Activated CD8-positive, alpha-beta T cell treated with anti-CD3 and anti-CD28 coated beads for 36 hours (primary cell): ENCODE data around the gene OLFM4. TPM values are rescaled to one million over a fixed set of nuclear protein-coding genes. Genes with fewer than 3 reads are reported as not detected.

ENCODE experiments used
- ATAC-seq: fragments of 200-7000 bp; cut with Tn5 transposase; one replicate; pipeline ENCODE4 v1.10.0; 2021; ENCODE audit warnings: mild to moderate bottlenecking, moderate library complexity
- CTCF ChIA-PET: fragments of 350-600 bp; sonication (Branson Sonifier 250); formaldehyde crosslinking; loops from one replicate; lab custom pipeline; 2021; ENCODE audit warnings: antibody characterized with exemption; lab: Charles Lee
- POLR2A ChIA-PET: fragments of 350-600 bp; sonication (Branson Sonifier 250); formaldehyde crosslinking; loops from one replicate; lab custom pipeline; 2021; ENCODE audit warnings: antibody characterized with exemption; lab: Charles Lee
- DNase-seq: peaks from one replicate; pipeline ENCODE4 v3.0.0-alpha.2; 2020
- H3K27ac Mint-ChIP-seq: one replicate; pipeline ENCODE4 v1.8.0; 2021; ENCODE audit warnings: mild to moderate bottlenecking, mixed read lengths
- H3K27me3 Mint-ChIP-seq: one replicate; pipeline ENCODE4 v1.8.0; 2021; ENCODE audit warnings: mixed read lengths
- H3K36me3 Mint-ChIP-seq: one replicate; pipeline ENCODE4 v1.8.0; 2021; ENCODE audit warnings: low read depth, mixed read lengths
- H3K4me1 Mint-ChIP-seq: one replicate; pipeline ENCODE4 v1.8.0; 2021; ENCODE audit warnings: low read depth, mixed read lengths
- H3K4me3 Mint-ChIP-seq: one replicate; pipeline ENCODE4 v1.8.0; 2021; ENCODE audit warnings: mild to moderate bottlenecking, moderate library complexity, mixed read lengths
- H3K9me3 Mint-ChIP-seq: one replicate; pipeline ENCODE4 v1.8.0; 2021; ENCODE audit warnings: mixed read lengths
- CTCF ChIP-seq: fragments of 200-600 bp; IDR thresholded peaks from one replicate; pipeline ENCODE4 v1.8.0; 2022; ENCODE audit warnings: antibody characterized with exemption, mild to moderate bottlenecking
- intact Hi-C: fragments of 100-400 bp; cut with micrococcal nuclease; formaldehyde crosslinking; loops from one replicate; pipeline ENCODE4 v1.10.0; 2022
- total RNA-seq, 2 experiments: library from RNA; stranded (reverse); gene quantifications; one replicate each; pipeline ENCODE4 v1.2.3, GENCODE V29; 2021

OLFM4 gene
- total RNA-seq, 2 experiments from 2014 or later = not detected

GRCh38 chr13:53041968-53042516, 13.4 kb downstream of the OLFM4 start:
- DNase-seq = no peak
- no peak for ATAC-seq
- TF ChIP-seq CTCF = no peak
- CTCF ChIA-PET = no interaction called here
- Mint-ChIP-seq H3K27ac (no peak overlapping the region), H3K27me3 (peaks cover 4% of the 10 kb centered on the region), H3K36me3 (no peaks in the 10 kb centered on the region), H3K9me3 (no peaks in the 10 kb centered on the region), H3K4me3 (no peak overlapping the region), H3K4me1 (no peaks in the 10 kb centered on the region)
- intact Hi-C loops = no loop called here
- POLR2A ChIA-PET = no interaction called here

GRCh38 chr13:53042877-53043276, 14.3 kb downstream of the OLFM4 start:
- TF ChIP-seq CTCF = no peak
- Mint-ChIP-seq H3K4me1 (no peaks in the 10 kb centered on the region), H3K9me3 (no peaks in the 10 kb centered on the region), H3K36me3 (no peaks in the 10 kb centered on the region), H3K4me3 (no peak overlapping the region), H3K27ac (no peak overlapping the region), H3K27me3 (peaks cover 4% of the 10 kb centered on the region)
- DNase-seq (no peak), ATAC-seq (no peak)
- ChIA-PET CTCF (no interaction called here), POLR2A (no interaction called here)
- intact Hi-C loops = no loop called here

- DNase-seq (no peak), ATAC-seq (no peak)
- TF ChIP-seq CTCF = no peak
- Mint-ChIP-seq H3K27ac (no peak overlapping the region), H3K36me3 (no peaks in the 10 kb centered on the region), H3K27me3 (peaks cover 4% of the 10 kb centered on the region), H3K9me3 (no peaks in the 10 kb centered on the region), H3K4me1 (no peaks in the 10 kb centered on the region), H3K4me3 (no peak overlapping the region)
- ChIA-PET CTCF (no interaction called here), POLR2A (no interaction called here)
- intact Hi-C loops = no loop called here
These were observed 14.8 kb downstream of the OLFM4 start for GRCh38 chr13:53043398-53043797.

- ChIA-PET POLR2A (no interaction called here), CTCF (interaction anchor here (1.1 kb wide), 1 partner anchor 77 kb away, joined by 4 read pairs; no protein-coding TSS in a partner anchor)
- no peaks in the 10 kb centered on the region for H3K36me3 Mint-ChIP-seq
- no peak for DNase-seq
- intact Hi-C loops = no loop called here
- peaks cover 4% of the 10 kb centered on the region for H3K27me3 Mint-ChIP-seq
- H3K4me1 Mint-ChIP-seq = no peaks in the 10 kb centered on the region
- ATAC-seq = no peak
- H3K9me3 Mint-ChIP-seq = no peaks in the 10 kb centered on the region
- no peak overlapping the region for H3K4me3 Mint-ChIP-seq
- no peak overlapping the region for H3K27ac Mint-ChIP-seq
- TF ChIP-seq CTCF = no peak
These were observed 16.6 kb downstream of the OLFM4 start for GRCh38 chr13:53045189-53045588.

- no peaks in the 10 kb centered on the region for H3K4me1 Mint-ChIP-seq
- ChIA-PET POLR2A (no interaction called here), CTCF (no interaction called here)
- H3K27me3 Mint-ChIP-seq = peaks cover 4% of the 10 kb centered on the region
- no peak overlapping the region for H3K4me3 Mint-ChIP-seq
- intact Hi-C loops = no loop called here
- DNase-seq = no peak
- H3K9me3 Mint-ChIP-seq = no peaks in the 10 kb centered on the region
- TF ChIP-seq CTCF = no peak
- no peak for ATAC-seq
- H3K36me3 Mint-ChIP-seq = no peaks in the 10 kb centered on the region
- H3K27ac Mint-ChIP-seq = no peak overlapping the region
These were observed 20.3 kb downstream of the OLFM4 start for GRCh38 chr13:53048880-53049279.
